Middle frontal gyrus (tissue), 1 donor: ENCODE results near the gene CA5A.

Experiments
- DNase-seq: peaks from one replicate; pipeline ENCODE4 v3.0.0-alpha.2; 2015; ENCODE audit warnings: low spot score; ENCODE audit errors: extremely low spot score

CA5A gene

GRCh38 chr16:87838643-87839541, 97.4 kb downstream of the CA5A start:
- DNase-seq, result no peak
